Mammary epithelial cell (primary cell): ENCODE measurements around the gene ARL8A.

ENCODE experiments used
- CTCF ChIP-seq, 2 donors: IDR thresholded peaks in 1 of 2; conservative IDR thresholded peaks in 1 of 2; 2 replicates each; pipeline ENCODE4 v1.5.1; 2011 to 2012; ENCODE audit warnings: inconsistent platforms in 2 of 2, low read length in 2 of 2, mild to moderate bottlenecking in 2 of 2, control low read depth in 1 of 2, low read depth in 1 of 2; ENCODE audit not compliant: insufficient read depth in 1 of 2; ENCODE audit errors: extremely low read depth in 1 of 2
- EZH2 ChIP-seq: IDR thresholded peaks from 2 replicates; pipeline ENCODE4 v1.6.1; 2012; ENCODE audit warnings: low read length, inconsistent platforms, borderline replicate concordance

DNA sequence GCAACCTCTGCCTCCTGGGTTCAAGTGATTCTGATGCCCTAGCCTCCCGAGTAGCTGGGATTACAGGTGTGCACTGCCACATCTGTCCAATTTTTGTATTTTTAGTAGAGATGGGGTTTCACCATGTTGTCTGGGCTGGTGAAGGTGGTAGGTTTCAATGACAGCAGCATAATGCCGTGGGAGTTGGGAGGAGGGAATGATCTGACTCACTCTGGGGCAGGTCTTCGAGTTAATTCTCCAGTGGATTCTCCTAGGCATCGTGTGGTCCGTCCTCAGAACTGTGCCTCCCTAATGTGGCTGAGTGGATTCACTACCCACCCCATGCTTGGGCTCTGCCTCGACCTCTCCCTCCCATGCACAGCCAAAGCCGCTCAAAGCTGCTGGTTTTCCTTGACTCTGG lies 23.5 kb downstream of the ARL8A start:
- no peak for TF ChIP-seq CTCF (conservative IDR thresholded peaks at IDR 0.05 in 1 of 2, IDR thresholded peaks at IDR 0.05 in 1 of 2; ENCODE audit: extremely low read depth in 1 of 2, insufficient read depth in 1 of 2, low read depth in 1 of 2, low read length in 2 of 2)
- TF ChIP-seq EZH2, result no peak
